K562 (cell line): Measurements from ENCODE around the gene SLC15A1. TPM values are rescaled to one million over a fixed set of nuclear protein-coding genes. Genes with fewer than 3 reads are reported as not detected.

ENCODE experiments used
- FOXA3 ChIP-seq, 2 experiments: fragments of 450-650 bp in 1 of 2; sonication (generic) in 1 of 2; formaldehyde crosslinking; IDR thresholded peaks in 1 of 2; conservative IDR thresholded peaks in 1 of 2; 2 replicates each; pipeline versions ENCODE4 v1.4.0 to v1.8.0; 2020 to 2022; ENCODE audit warnings: mild to moderate bottlenecking in 2 of 2, missing genetic modification reagents in 1 of 2
- MCM3 ChIP-seq: fragments of 450-650 bp; IDR thresholded peaks from 2 replicates; pipeline ENCODE4 v1.6.1; 2016
- ZNF318 ChIP-seq, 2 experiments: fragments of 450-650 bp; IDR thresholded peaks; 2 replicates each; pipeline ENCODE4 v1.6.1; 2016; ENCODE audit warnings: mild to moderate bottlenecking in 2 of 2, borderline replicate concordance in 1 of 2, low read depth in 1 of 2, moderate library complexity in 1 of 2
- ZNF407 ChIP-seq: fragments of 450-650 bp; IDR thresholded peaks from 2 replicates; pipeline ENCODE4 v1.6.1; 2016; ENCODE audit warnings: low read depth
- polyA plus RNA-seq, 8 experiments: library from polyadenylated mRNA; depleted of rRNA in 4 of 8; stranded (reverse) in 5 of 8; unstranded in 3 of 8; fragments of >200 nt; fragmentation: Nextera tagmentation in 2 of 8; fragmentation: Illumina TruSeq in 1 of 8; extraction: Ambion mirVana in 2 of 8; extraction: Trizol in 1 of 8; gene quantifications; 2 replicates each; pipeline versions ENCODE4 v1.2.1 to v1.2.3, GENCODE V29; 2011 to 2014; ENCODE audit warnings: inconsistent platforms in 1 of 8, missing spikeins in 1 of 8
- total RNA-seq, 7 experiments: library from RNA; depleted of rRNA in 6 of 7; stranded (reverse); fragments of >200 nt in 6 of 7; fragmentation: Illumina TruSeq in 2 of 7; extraction: Trizol in 2 of 7; gene quantifications; 2 replicates each; pipeline versions ENCODE4 v1.2.1 to v1.2.3, GENCODE V29; 2011 to 2021; ENCODE audit warnings: low replicate concordance in 1 of 7

The SLC15A1 gene
- total and polyA plus RNA-seq, 9 of the 15 experiments (the other 6 are each of a cell fraction or from before 2014, with no cell fraction given), result not detected

DNA sequence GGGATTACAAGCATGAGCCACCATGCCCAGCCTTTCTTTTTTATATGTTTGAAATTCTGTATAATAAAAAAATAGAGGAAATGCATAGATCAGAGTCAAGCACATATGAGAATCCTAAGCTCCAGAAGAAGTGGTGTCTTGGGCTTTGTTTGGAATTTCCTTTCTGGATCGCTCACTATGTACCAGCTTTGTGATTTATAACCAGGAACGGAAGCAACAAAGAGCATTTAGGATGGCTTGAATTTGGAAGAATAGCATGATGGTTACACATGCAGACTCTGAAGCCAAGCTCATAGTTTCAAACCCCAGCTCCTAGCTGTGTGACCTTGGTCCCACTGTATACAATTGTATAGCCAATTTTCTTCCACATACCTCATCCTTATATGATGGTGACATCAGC is 28.0 kb upstream of the SLC15A1 start (continued):
- TF ChIP-seq ZNF407, result no peak
- no peak for TF ChIP-seq FOXA3 (CRISPR knock-in tag; conservative IDR thresholded peaks at IDR 0.05 in 1 of 2, IDR thresholded peaks at IDR 0.05 in 1 of 2)
- TF ChIP-seq ZNF318 (IDR thresholded peaks at IDR 0.05; ENCODE audit: borderline replicate concordance in 1 of 2, low read depth in 1 of 2), result no peak
- no peak for TF ChIP-seq MCM3
